HG02943 (cell line): ENCODE results near the gene DPY19L1.
A peak's percentile ranks its signal among the peaks of the same experiment; 100 is the strongest.
"Not testable (repeated sequence)": the region's sequence is repeated elsewhere in the genome, so short reads cannot be mapped to it uniquely, and the experiment has no call there.

ENCODE experiments used
- ATAC-seq: cut with Tn5 transposase; IDR thresholded peaks from one replicate; pipeline ENCODE4 v1.9.1; 2021; ENCODE audit warnings: mild to moderate bottlenecking, low read depth, moderate library complexity; ENCODE audit not compliant: unreplicated experiment

DPY19L1 gene

GRCh38 chr7:35036361-35037171 lies 719 bp downstream of the DPY19L1 start:
- peak; percentile 21 for ATAC-seq

- no peak for ATAC-seq
These were observed 1.7 kb downstream of the DPY19L1 start for GRCh38 chr7:35035511-35035961.

GRCh38 chr7:35032166-35032565 lies 5.1 kb downstream of the DPY19L1 start:
- no peak for ATAC-seq

- ATAC-seq, result no peak
These were observed 6.4 kb downstream of the DPY19L1 start for GRCh38 chr7:35030848-35031247.

GRCh38 chr7:35029311-35029710 lies 8.0 kb downstream of the DPY19L1 start:
- ATAC-seq, result no peak

GRCh38 chr7:35026150-35026549 lies 11.1 kb downstream of the DPY19L1 start:
- ATAC-seq, result no peak

GRCh38 chr7:35025369-35025870 lies 11.9 kb downstream of the DPY19L1 start:
- no peak for ATAC-seq

- ATAC-seq, result no peak
These were observed 13.0 kb downstream of the DPY19L1 start for GRCh38 chr7:35024298-35024697.

GRCh38 chr7:35022725-35023124 lies 14.6 kb downstream of the DPY19L1 start:
- no peak for ATAC-seq

- ATAC-seq, result no peak
These were observed 15.8 kb downstream of the DPY19L1 start for GRCh38 chr7:35021445-35021844.

GRCh38 chr7:35019801-35020200 lies 17.5 kb downstream of the DPY19L1 start:
- ATAC-seq, result no peak

- ATAC-seq, result no peak
These were observed 18.0 kb downstream of the DPY19L1 start for GRCh38 chr7:35019179-35019729.

GRCh38 chr7:35015346-35015859 lies 21.9 kb downstream of the DPY19L1 start:
- no peak for ATAC-seq

GRCh38 chr7:35012160-35012559 lies 25.1 kb downstream of the DPY19L1 start:
- no peak for ATAC-seq

- ATAC-seq, result no peak
These were observed 26.2 kb downstream of the DPY19L1 start for GRCh38 chr7:35011085-35011484.

GRCh38 chr7:35007768-35008167 lies 29.5 kb downstream of the DPY19L1 start:
- no peak for ATAC-seq

- no peak for ATAC-seq
These were observed 32.7 kb downstream of the DPY19L1 start for GRCh38 chr7:35004531-35005095.

- ATAC-seq, result peak; percentile 81
These were observed 33.5 kb downstream of the DPY19L1 start for GRCh38 chr7:35003679-35004303.

GRCh38 chr7:35003177-35003650 lies 34.1 kb downstream of the DPY19L1 start:
- ATAC-seq, result not testable (repeated sequence)

GRCh38 chr7:34998335-34998734 lies 39.0 kb downstream of the DPY19L1 start:
- ATAC-seq, result not testable (repeated sequence)
